Measurements from ENCODE around the gene PDS5B.

Gene PDS5B

DNA sequence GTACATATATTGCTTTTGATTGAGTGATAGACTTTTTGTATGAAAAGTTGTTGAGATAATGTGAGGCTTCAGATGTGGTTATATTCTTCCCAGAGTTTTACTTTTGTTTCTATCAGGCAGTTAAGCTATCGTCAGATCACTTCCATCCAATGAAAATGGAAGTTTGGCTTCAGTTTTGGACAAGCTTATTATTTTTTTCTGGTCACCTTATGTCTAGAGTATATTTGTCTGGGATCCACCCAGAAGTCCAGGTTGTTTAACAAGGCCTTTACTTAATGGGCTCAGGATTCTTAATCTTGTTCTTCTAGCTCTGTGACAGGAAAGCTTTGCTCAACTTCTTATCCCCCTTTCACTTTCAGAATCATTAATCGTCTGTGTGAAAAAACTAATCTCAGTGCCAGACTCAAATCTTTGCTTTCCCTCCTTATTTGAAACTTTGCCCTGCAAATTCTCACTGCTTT lies 150.9 kb downstream of the PDS5B start:
- H3K27me3 ChIP-seq: no peaks in the 10 kb centered on the region
- no peak overlapping the region for H3K4me3 ChIP-seq (ENCODE audit: low read depth in 1 of 2, low read length in 1 of 2)
- H3K9me3 ChIP-seq: no peaks in the 10 kb centered on the region
- peaks cover 0 to 4% of the 10 kb centered on the region in 2 experiments for H3K4me1 ChIP-seq (ENCODE audit: control insufficient read depth in 1 of 2, insufficient read depth in 1 of 2, low read depth in 1 of 2, low read length in 1 of 2)
- TF ChIP-seq, protein P1, sequence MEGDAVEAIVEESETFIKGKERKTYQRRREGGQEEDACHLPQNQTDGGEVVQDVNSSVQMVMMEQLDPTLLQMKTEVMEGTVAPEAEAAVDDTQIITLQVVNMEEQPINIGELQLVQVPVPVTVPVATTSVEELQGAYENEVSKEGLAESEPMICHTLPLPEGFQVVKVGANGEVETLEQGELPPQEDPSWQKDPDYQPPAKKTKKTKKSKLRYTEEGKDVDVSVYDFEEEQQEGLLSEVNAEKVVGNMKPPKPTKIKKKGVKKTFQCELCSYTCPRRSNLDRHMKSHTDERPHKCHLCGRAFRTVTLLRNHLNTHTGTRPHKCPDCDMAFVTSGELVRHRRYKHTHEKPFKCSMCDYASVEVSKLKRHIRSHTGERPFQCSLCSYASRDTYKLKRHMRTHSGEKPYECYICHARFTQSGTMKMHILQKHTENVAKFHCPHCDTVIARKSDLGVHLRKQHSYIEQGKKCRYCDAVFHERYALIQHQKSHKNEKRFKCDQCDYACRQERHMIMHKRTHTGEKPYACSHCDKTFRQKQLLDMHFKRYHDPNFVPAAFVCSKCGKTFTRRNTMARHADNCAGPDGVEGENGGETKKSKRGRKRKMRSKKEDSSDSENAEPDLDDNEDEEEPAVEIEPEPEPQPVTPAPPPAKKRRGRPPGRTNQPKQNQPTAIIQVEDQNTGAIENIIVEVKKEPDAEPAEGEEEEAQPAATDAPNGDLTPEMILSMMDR (IDR thresholded peaks at IDR 0.05): no peak
- H3K27ac ChIP-seq: peak overlapping the region; percentile 37
- peaks cover 4% of the 10 kb centered on the region for H3K36me3 ChIP-seq

DNA sequence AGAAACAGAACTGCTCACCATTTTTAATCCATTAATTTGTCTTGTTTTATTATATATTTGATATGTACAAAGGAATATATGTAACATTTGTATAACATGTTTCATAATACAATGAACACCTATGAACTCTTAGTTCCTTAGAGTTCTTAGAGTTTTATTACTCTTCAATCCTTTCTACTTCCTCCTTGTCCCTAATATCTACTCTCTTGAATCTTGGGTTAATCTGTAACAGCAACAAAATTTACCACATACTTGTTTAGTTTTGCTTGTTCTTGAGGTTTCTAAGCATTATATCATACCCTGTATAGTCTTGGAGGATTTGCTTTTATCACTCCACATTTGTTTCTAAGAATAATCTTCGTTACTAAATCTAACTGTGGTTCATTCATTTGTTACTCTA lies 151.4 kb downstream of the PDS5B start:
- H3K4me3 ChIP-seq (ENCODE audit: low read depth in 1 of 2, low read length in 1 of 2): no peak overlapping the region
- TF ChIP-seq, protein P1 (IDR thresholded peaks at IDR 0.05): no peak

GRCh38 chr13:32745509-32745908 lies 159.3 kb downstream of the PDS5B start:
- TF ChIP-seq, protein P1 (IDR thresholded peaks at IDR 0.05): no peak

More for the DNA sequence above, 151.4 kb downstream of the PDS5B start:
- peak overlapping the region; percentile 37 for H3K27ac ChIP-seq
- H3K9me3 ChIP-seq: no peaks in the 10 kb centered on the region
- no peaks in the 10 kb centered on the region for H3K27me3 ChIP-seq
- H3K4me1 ChIP-seq (ENCODE audit: control insufficient read depth in 1 of 2, insufficient read depth in 1 of 2, low read depth in 1 of 2, low read length in 1 of 2): peaks cover 3 to 7% of the 10 kb centered on the region in 2 experiments
- peaks cover 4% of the 10 kb centered on the region for H3K36me3 ChIP-seq

GRCh38 chr13:32746474-32746873 lies 160.2 kb downstream of the PDS5B start:
- Histone ChIP-seq H3K4me3 (ENCODE audit: low read depth in 1 of 2, low read length in 1 of 2) (no peak overlapping the region), H3K36me3 (peaks cover 21% of the 10 kb centered on the region), H3K27ac (no peak overlapping the region), H3K4me1 (ENCODE audit: control insufficient read depth in 1 of 2, insufficient read depth in 1 of 2, low read depth in 1 of 2, low read length in 1 of 2) (peaks cover 5 to 11% of the 10 kb centered on the region in 2 experiments), H3K9me3 (no peaks in the 10 kb centered on the region), H3K27me3 (no peaks in the 10 kb centered on the region)
- TF ChIP-seq, protein P1 (IDR thresholded peaks at IDR 0.05): no peak

More at GRCh38 chr13:32745509-32745908, 159.3 kb downstream of the PDS5B start:
- Histone ChIP-seq H3K4me1 (ENCODE audit: control insufficient read depth in 1 of 2, insufficient read depth in 1 of 2, low read depth in 1 of 2, low read length in 1 of 2) (peaks cover 5 to 11% of the 10 kb centered on the region in 2 experiments), H3K4me3 (ENCODE audit: low read depth in 1 of 2, low read length in 1 of 2) (no peak overlapping the region), H3K27ac (no peak overlapping the region), H3K9me3 (no peaks in the 10 kb centered on the region), H3K36me3 (peaks cover 19% of the 10 kb centered on the region), H3K27me3 (no peaks in the 10 kb centered on the region)

- TF ChIP-seq, protein P1 (IDR thresholded peaks at IDR 0.05): no peak
- peaks cover 0 to under 1% of the 10 kb centered on the region in 2 experiments for H3K4me1 ChIP-seq (ENCODE audit: control insufficient read depth in 1 of 2, insufficient read depth in 1 of 2, low read depth in 1 of 2, low read length in 1 of 2)
- H3K9me3 ChIP-seq: no peaks in the 10 kb centered on the region
- H3K4me3 ChIP-seq (ENCODE audit: low read depth in 1 of 2, low read length in 1 of 2): no peak overlapping the region
- no peak overlapping the region for H3K27ac ChIP-seq
- H3K27me3 ChIP-seq: no peaks in the 10 kb centered on the region
- peaks cover 26% of the 10 kb centered on the region for H3K36me3 ChIP-seq
Measured at GRCh38 chr13:32748305-32748704, 162.1 kb downstream of the PDS5B start.

Measured in neutrophil (primary cell).